ENCODE data around the gene WNT7B. TPM values are rescaled to one million over a fixed set of nuclear protein-coding genes. Genes with fewer than 3 reads are reported as not detected.

The WNT7B gene
- total RNA-seq, 1 experiment from 2014 or later: not detected

GRCh38 chr22:45978275-45978713 is 1.3 kb upstream of the WNT7B start:
- POLR2A ChIA-PET (ENCODE audit: low non-redundant PET): interaction anchor here (0.6 kb wide), 1 partner anchor 335 kb away, joined by 20 read pairs; no protein-coding TSS in a partner anchor
- no peak for DNase-seq (ENCODE audit: low spot score)
- H3K36me3 ChIP-seq (ENCODE audit: insufficient read depth, low read length, poor library complexity, severe bottlenecking): no peaks in the 10 kb centered on the region
- H3K27ac ChIP-seq (ENCODE audit: low read depth, low read length, poor library complexity, severe bottlenecking): no peak overlapping the region
- TF ChIP-seq CTCF (conservative IDR thresholded peaks at IDR 0.05; ENCODE audit: low read depth, low read length) (no peak), EZH2 (IDR thresholded peaks at IDR 0.05; ENCODE audit: borderline replicate concordance, low read depth, low read length, poor library complexity, severe bottlenecking) (no peak)
- peak overlapping the region; percentile 54 for H3K4me3 ChIP-seq (ENCODE audit: low read depth, low read length, poor library complexity, severe bottlenecking)
- CTCF ChIA-PET: interaction anchor here (0.5 to 0.7 kb wide), 2 partner anchors 37 to 73 kb away, joined by 3 read pairs; no protein-coding TSS in a partner anchor
- intact Hi-C loops (cut with micrococcal nuclease; ENCODE audit: unreplicated experiment): no loop called here
- H3K4me1 ChIP-seq (ENCODE audit: insufficient read depth, low read length, poor library complexity, severe bottlenecking): peaks cover 5% of the 10 kb centered on the region
- no TSS peak for BruUV-seq (replicated peaks)
- no peaks in the 10 kb centered on the region for H3K9me3 ChIP-seq (ENCODE audit: low read depth, low read length, poor library complexity, severe bottlenecking)
- peaks cover 51% of the 10 kb centered on the region for H3K27me3 ChIP-seq (replicated peaks; ENCODE audit: insufficient read depth, low read depth, low read length, poor library complexity)

- CTCF ChIA-PET: interaction anchor here (0.5 to 0.7 kb wide), 2 partner anchors 37 to 72 kb away, joined by 3 read pairs; no protein-coding TSS in a partner anchor
- Histone ChIP-seq H3K4me3 (ENCODE audit: low read depth, low read length, poor library complexity, severe bottlenecking) (peak overlapping the region; percentile 54), H3K27ac (ENCODE audit: low read depth, low read length, poor library complexity, severe bottlenecking) (no peak overlapping the region), H3K4me1 (ENCODE audit: insufficient read depth, low read length, poor library complexity, severe bottlenecking) (peaks cover 5% of the 10 kb centered on the region), H3K36me3 (ENCODE audit: insufficient read depth, low read length, poor library complexity, severe bottlenecking) (no peaks in the 10 kb centered on the region), H3K9me3 (ENCODE audit: low read depth, low read length, poor library complexity, severe bottlenecking) (no peaks in the 10 kb centered on the region), H3K27me3 (replicated peaks; ENCODE audit: insufficient read depth, low read depth, low read length, poor library complexity) (peaks cover 56% of the 10 kb centered on the region)
- intact Hi-C loops (cut with micrococcal nuclease; ENCODE audit: unreplicated experiment): no loop called here
- no TSS peak for BruUV-seq (replicated peaks)
- POLR2A ChIA-PET (ENCODE audit: low non-redundant PET): interaction anchor here (0.6 kb wide), 1 partner anchor 334 kb away, joined by 20 read pairs; no protein-coding TSS in a partner anchor
- DNase-seq (ENCODE audit: low spot score): no peak
- no peak for TF ChIP-seq CTCF (conservative IDR thresholded peaks at IDR 0.05; ENCODE audit: low read depth, low read length)
- TF ChIP-seq EZH2 (IDR thresholded peaks at IDR 0.05; ENCODE audit: borderline replicate concordance, low read depth, low read length, poor library complexity, severe bottlenecking): peak; percentile 95
Measured at GRCh38 chr22:45977551-45978274, 751 bp upstream of the WNT7B start.

GRCh38 chr22:45976254-45977002 is 534 bp downstream of the WNT7B start:
- intact Hi-C loops (cut with micrococcal nuclease; ENCODE audit: unreplicated experiment): no loop called here
- no peak for DNase-seq (ENCODE audit: low spot score)
- peak overlapping the region; percentile 23 for H3K4me3 ChIP-seq (ENCODE audit: low read depth, low read length, poor library complexity, severe bottlenecking)
- TF ChIP-seq EZH2 (IDR thresholded peaks at IDR 0.05; ENCODE audit: borderline replicate concordance, low read depth, low read length, poor library complexity, severe bottlenecking) (peak; percentile 97), CTCF (conservative IDR thresholded peaks at IDR 0.05; ENCODE audit: low read depth, low read length) (no peak)
- no peak overlapping the region for H3K27ac ChIP-seq (ENCODE audit: low read depth, low read length, poor library complexity, severe bottlenecking)
- H3K36me3 ChIP-seq (ENCODE audit: insufficient read depth, low read length, poor library complexity, severe bottlenecking): no peaks in the 10 kb centered on the region
- no peaks in the 10 kb centered on the region for H3K9me3 ChIP-seq (ENCODE audit: low read depth, low read length, poor library complexity, severe bottlenecking)
- peaks cover 6% of the 10 kb centered on the region for H3K4me1 ChIP-seq (ENCODE audit: insufficient read depth, low read length, poor library complexity, severe bottlenecking)
- peaks cover 68% of the 10 kb centered on the region for H3K27me3 ChIP-seq (replicated peaks; ENCODE audit: insufficient read depth, low read depth, low read length, poor library complexity)
- ChIA-PET CTCF (no interaction called here), POLR2A (ENCODE audit: low non-redundant PET) (no interaction called here)
- BruUV-seq (replicated peaks): no TSS peak
